ENCODE results near the gene SMOC1. TPM values are rescaled to one million over a fixed set of nuclear protein-coding genes. Genes with fewer than 3 reads are reported as not detected.

SMOC1 gene
- total RNA-seq, 1 donor from 2014 or later, result 4.4 TPM

- Histone ChIP-seq H3K36me3 (no peaks in the 10 kb centered on the region), H3K9me3 (replicated peaks) (no peaks in the 10 kb centered on the region), H3K27me3 (ENCODE audit: low read depth) (peaks cover 42% of the 10 kb centered on the region), H3K4me3 (no peak overlapping the region), H3K4me1 (no peaks in the 10 kb centered on the region), H3K27ac (replicated peaks) (no peak overlapping the region)
- no peak for DNase-seq
- intact Hi-C loops (cut with micrococcal nuclease), result no loop called here
- TF ChIP-seq CTCF (IDR thresholded peaks at IDR 0.05; ENCODE audit: borderline replicate concordance), result no peak
Observed at GRCh38 chr14:69959136-69959535, 79.9 kb downstream of the SMOC1 start.

- no peaks in the 10 kb centered on the region for H3K9me3 ChIP-seq (replicated peaks)
- H3K27me3 ChIP-seq (ENCODE audit: low read depth), result peaks cover 40% of the 10 kb centered on the region
- H3K27ac ChIP-seq (replicated peaks), result no peak overlapping the region
- intact Hi-C loops (cut with micrococcal nuclease), result no loop called here
- H3K4me3 ChIP-seq, result no peak overlapping the region
- TF ChIP-seq CTCF (IDR thresholded peaks at IDR 0.05; ENCODE audit: borderline replicate concordance), result no peak
- DNase-seq, result no peak
- H3K36me3 ChIP-seq, result no peaks in the 10 kb centered on the region
- no peaks in the 10 kb centered on the region for H3K4me1 ChIP-seq
Observed at GRCh38 chr14:69960296-69960695, 81.1 kb downstream of the SMOC1 start.

GRCh38 chr14:69963966-69964365 lies 84.8 kb downstream of the SMOC1 start:
- no peaks in the 10 kb centered on the region for H3K36me3 ChIP-seq
- no peak for DNase-seq
- H3K9me3 ChIP-seq (replicated peaks), result no peaks in the 10 kb centered on the region
- H3K27ac ChIP-seq (replicated peaks), result no peak overlapping the region
- no peak for TF ChIP-seq CTCF (IDR thresholded peaks at IDR 0.05; ENCODE audit: borderline replicate concordance)
- H3K4me1 ChIP-seq, result no peaks in the 10 kb centered on the region
- intact Hi-C loops (cut with micrococcal nuclease), result no loop called here
- peaks cover 40% of the 10 kb centered on the region for H3K27me3 ChIP-seq (ENCODE audit: low read depth)
- no peak overlapping the region for H3K4me3 ChIP-seq

- Histone ChIP-seq H3K4me1 (no peaks in the 10 kb centered on the region), H3K9me3 (replicated peaks) (no peaks in the 10 kb centered on the region), H3K27ac (replicated peaks) (no peak overlapping the region), H3K36me3 (no peaks in the 10 kb centered on the region), H3K4me3 (no peak overlapping the region), H3K27me3 (ENCODE audit: low read depth) (peaks cover 40% of the 10 kb centered on the region)
- intact Hi-C loops (cut with micrococcal nuclease), result no loop called here
- no peak for TF ChIP-seq CTCF (IDR thresholded peaks at IDR 0.05; ENCODE audit: borderline replicate concordance)
- no peak for DNase-seq
Observed at GRCh38 chr14:69964841-69965240, 85.6 kb downstream of the SMOC1 start.

- Histone ChIP-seq H3K27ac (replicated peaks) (no peak overlapping the region), H3K9me3 (replicated peaks) (no peaks in the 10 kb centered on the region), H3K4me1 (no peaks in the 10 kb centered on the region), H3K36me3 (no peaks in the 10 kb centered on the region), H3K4me3 (no peak overlapping the region), H3K27me3 (ENCODE audit: low read depth) (peaks cover 32% of the 10 kb centered on the region)
- TF ChIP-seq CTCF (IDR thresholded peaks at IDR 0.05; ENCODE audit: borderline replicate concordance), result no peak
- DNase-seq, result no peak
- intact Hi-C loops (cut with micrococcal nuclease), result no loop called here
Observed at GRCh38 chr14:69968132-69968531, 88.9 kb downstream of the SMOC1 start.

- H3K27me3 ChIP-seq (ENCODE audit: low read depth), result peaks cover 32% of the 10 kb centered on the region
- H3K4me3 ChIP-seq, result no peak overlapping the region
- intact Hi-C loops (cut with micrococcal nuclease), result no loop called here
- H3K4me1 ChIP-seq, result no peaks in the 10 kb centered on the region
- H3K36me3 ChIP-seq, result no peaks in the 10 kb centered on the region
- no peak overlapping the region for H3K27ac ChIP-seq (replicated peaks)
- TF ChIP-seq CTCF (IDR thresholded peaks at IDR 0.05; ENCODE audit: borderline replicate concordance), result no peak
- DNase-seq, result no peak
- no peaks in the 10 kb centered on the region for H3K9me3 ChIP-seq (replicated peaks)
Observed at GRCh38 chr14:69968681-69969080, 89.5 kb downstream of the SMOC1 start.

All from left ventricle myocardium inferior (tissue), 1 donor.